Liver (tissue), 9 donors: Measurements from ENCODE around the gene IQCC. TPM values are rescaled to one million over a fixed set of nuclear protein-coding genes. Genes with fewer than 3 reads are reported as not detected.

Experiments used
- DNase-seq: peaks from one replicate; pipeline ENCODE4 v3.0.0-alpha.2; 2017; ENCODE audit warnings: low spot score
- H3K27ac ChIP-seq, 2 donors: one replicate each; pipeline ENCODE4 v1.7.0; 2013; ENCODE audit warnings: inconsistent platforms in 2 of 2, low read length in 2 of 2, control low read depth in 1 of 2, low read depth in 1 of 2, mild to moderate bottlenecking in 1 of 2
- H3K27me3 ChIP-seq, 4 donors: one replicate each; pipeline versions ENCODE4 v1.6.1 to v1.7.0; 2013; ENCODE audit warnings: low read length in 3 of 4, inconsistent platforms in 1 of 4, mild to moderate bottlenecking in 1 of 4, moderate library complexity in 1 of 4; ENCODE audit not compliant: control insufficient read depth in 4 of 4, insufficient read depth in 4 of 4
- H3K36me3 ChIP-seq, 4 donors: one replicate each; pipeline versions ENCODE4 v1.6.1 to v1.7.0; 2013; ENCODE audit warnings: low read length in 3 of 4, mild to moderate bottlenecking in 3 of 4, low read depth in 1 of 4, moderate library complexity in 1 of 4; ENCODE audit not compliant: control insufficient read depth in 4 of 4, insufficient read depth in 3 of 4
- H3K4me1 ChIP-seq, 4 donors: one replicate each; pipeline versions ENCODE4 v1.6.1 to v1.7.0; 2013; ENCODE audit warnings: low read length in 3 of 4, mild to moderate bottlenecking in 3 of 4, moderate library complexity in 1 of 4; ENCODE audit not compliant: control insufficient read depth in 4 of 4, insufficient read depth in 4 of 4
- H3K4me3 ChIP-seq, 3 donors: one replicate each; pipeline versions ENCODE4 v1.6.1 to v1.7.0; 2013; ENCODE audit warnings: low read length in 3 of 3, control low read depth in 1 of 3, low read depth in 1 of 3, mild to moderate bottlenecking in 1 of 3
- H3K9ac ChIP-seq, 2 donors: one replicate each; pipeline ENCODE4 v1.7.0; 2013; ENCODE audit warnings: low read length in 2 of 2, mild to moderate bottlenecking in 2 of 2, moderate library complexity in 2 of 2, control low read depth in 1 of 2, low read depth in 1 of 2
- H3K9me3 ChIP-seq, 4 donors: one replicate each; pipeline versions ENCODE4 v1.6.1 to v1.7.0; 2013; ENCODE audit warnings: low read length in 3 of 4; ENCODE audit not compliant: control insufficient read depth in 4 of 4
- EGR1 ChIP-seq, 2 donors: IDR thresholded peaks; 2 replicates each; pipeline ENCODE4 v1.6.1; 2016 to 2018; ENCODE audit warnings: antibody characterized with exemption in 2 of 2, low read depth in 2 of 2
- FOXA1 ChIP-seq: IDR thresholded peaks from 2 replicates; pipeline ENCODE4 v1.6.1; 2016; ENCODE audit warnings: antibody characterized with exemption
- FOXA2 ChIP-seq: IDR thresholded peaks from 2 replicates; pipeline ENCODE4 v1.6.1; 2016; ENCODE audit warnings: antibody characterized with exemption
- GABPA ChIP-seq, 2 donors: IDR thresholded peaks in 1 of 2; conservative IDR thresholded peaks in 1 of 2; 2 replicates each; pipeline ENCODE4 v1.6.1; 2016; ENCODE audit warnings: antibody characterized with exemption in 2 of 2, mild to moderate bottlenecking in 1 of 2, moderate library complexity in 1 of 2
- HNF4A ChIP-seq, 2 donors: conservative IDR thresholded peaks; 2 replicates each; pipeline ENCODE4 v1.6.1; 2016; ENCODE audit warnings: antibody characterized with exemption in 2 of 2, mild to moderate bottlenecking in 2 of 2
- HNF4G ChIP-seq: IDR thresholded peaks from 2 replicates; pipeline ENCODE4 v1.6.1; 2016; ENCODE audit warnings: antibody characterized with exemption
- JUND ChIP-seq, 2 donors: IDR thresholded peaks; 2 replicates each; pipeline ENCODE4 v1.6.1; 2016; ENCODE audit warnings: antibody characterized with exemption in 2 of 2
- NR2F2 ChIP-seq: IDR thresholded peaks from 2 replicates; pipeline ENCODE4 v1.6.1; 2016; ENCODE audit warnings: antibody characterized with exemption
- RAD21 ChIP-seq, 2 donors: IDR thresholded peaks; 2 replicates each; pipeline ENCODE4 v1.6.1; 2016; ENCODE audit warnings: antibody characterized with exemption in 2 of 2, mild to moderate bottlenecking in 2 of 2
- RXRA ChIP-seq, 2 donors: IDR thresholded peaks; 2 replicates each; pipeline ENCODE4 v1.6.1; 2017 to 2018; ENCODE audit warnings: antibody characterized with exemption in 2 of 2, mild to moderate bottlenecking in 1 of 2
- SP1 ChIP-seq: IDR thresholded peaks from 2 replicates; pipeline ENCODE4 v1.6.1; 2018; ENCODE audit warnings: antibody characterized with exemption, mild to moderate bottlenecking
- TAF1 ChIP-seq: conservative IDR thresholded peaks from 2 replicates; pipeline ENCODE4 v1.6.1; 2016; ENCODE audit warnings: antibody characterized with exemption, mild to moderate bottlenecking
- YY1 ChIP-seq: IDR thresholded peaks from 2 replicates; pipeline ENCODE4 v1.6.1; 2016; ENCODE audit warnings: antibody characterized with exemption, mild to moderate bottlenecking
- WGBS: extraction: QIAGEN DNeasy Blood & Tissue Kit; methylation state at CpG from one replicate; pipeline ENCODE4 v1.1.7; 2013; 5-methylcytosine and 5-hydroxymethylcytosine counted together
- polyA plus RNA-seq, 2 donors: library from polyadenylated mRNA; stranded (reverse) in 1 of 2; unstranded in 1 of 2; fragments of 200-250 nt in 1 of 2; fragments of >200 nt in 1 of 2; fragmentation: Nextera tagmentation in 1 of 2; extraction: Ambion mirVana in 1 of 2; gene quantifications; one replicate each; pipeline versions ENCODE4 v1.2.1 to v1.2.3, GENCODE V29; 2013 to 2015
- total RNA-seq, 2 donors: library from RNA; depleted of rRNA; stranded (reverse); fragments of >200 nt; gene quantifications; one replicate each; pipeline ENCODE4 v1.2.3, GENCODE V29; 2014
- TF ChIP-seq, protein P1 (sequence below): IDR thresholded peaks from 2 replicates; pipeline ENCODE4 v1.6.1; 2016; ENCODE audit warnings: antibody characterized with exemption
- TF ChIP-seq, protein P2 (sequence below): fragments of 150-350 bp; IDR thresholded peaks from 2 replicates; pipeline ENCODE4 v1.5.1; 2017; ENCODE audit warnings: improper control_type of control experiment, low read depth, low read length; ENCODE audit not compliant: missing input control
- TF ChIP-seq, protein P3 (sequence below): IDR thresholded peaks from 2 replicates; pipeline ENCODE4 v1.6.1; 2016; ENCODE audit warnings: antibody characterized with exemption
- TF ChIP-seq, protein P4 (sequence below): IDR thresholded peaks from 2 replicates; pipeline ENCODE4 v1.6.1; 2016; ENCODE audit warnings: antibody characterized with exemption
- donor health status: healthy.
- donor health status: healthy.
- donor health status: healthy.
- donor health status: healthy.
- donor health status: healthy.

IQCC gene
- total and polyA plus RNA-seq, 4 donors, result 0.42 to 2.3 (median 0.61) TPM

DNA sequence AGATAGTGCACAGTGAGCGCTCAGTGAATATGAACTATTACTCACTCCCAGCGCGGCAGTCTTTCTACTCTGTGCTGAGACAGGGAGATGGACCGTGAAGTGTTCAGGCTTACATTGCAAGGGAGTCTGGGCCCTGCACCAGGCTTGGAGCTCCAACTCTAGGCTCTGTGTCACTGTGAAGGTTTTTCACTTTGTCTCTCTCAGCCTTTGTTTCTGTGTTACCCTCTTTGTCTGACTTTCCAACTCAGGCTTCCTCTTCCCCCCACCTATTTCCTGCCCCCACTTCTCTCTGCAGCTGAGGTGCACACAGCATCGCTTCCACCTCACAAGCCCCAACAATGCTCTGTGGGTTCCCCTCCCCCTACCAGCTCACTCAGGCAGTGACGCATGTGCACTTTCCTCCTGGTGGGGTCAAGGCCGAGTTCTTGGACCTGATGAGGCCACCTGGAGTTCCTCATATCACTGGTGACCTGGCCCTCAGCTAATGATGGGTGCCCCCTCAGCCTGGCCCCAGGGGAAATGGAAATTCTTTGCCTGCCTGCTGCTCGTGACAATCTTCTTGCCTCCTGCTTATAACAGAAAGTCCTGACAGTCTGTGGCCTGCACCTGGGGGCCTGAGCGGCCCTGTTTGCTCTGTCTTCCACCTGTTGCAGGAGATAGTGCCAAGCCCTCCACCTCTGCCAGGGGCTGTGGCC lies 44.5 kb downstream of the IQCC start (continued):
- TF ChIP-seq YY1, result no peak
- TF ChIP-seq FOXA1, result no peak
- no peak for TF ChIP-seq GABPA (IDR thresholded peaks at IDR 0.05 in 1 of 2, conservative IDR thresholded peaks at IDR 0.05 in 1 of 2)
- no peak for TF ChIP-seq JUND (IDR thresholded peaks at IDR 0.05)
- TF ChIP-seq RXRA (IDR thresholded peaks at IDR 0.05), result peak; percentile 80 to 91

DNA sequence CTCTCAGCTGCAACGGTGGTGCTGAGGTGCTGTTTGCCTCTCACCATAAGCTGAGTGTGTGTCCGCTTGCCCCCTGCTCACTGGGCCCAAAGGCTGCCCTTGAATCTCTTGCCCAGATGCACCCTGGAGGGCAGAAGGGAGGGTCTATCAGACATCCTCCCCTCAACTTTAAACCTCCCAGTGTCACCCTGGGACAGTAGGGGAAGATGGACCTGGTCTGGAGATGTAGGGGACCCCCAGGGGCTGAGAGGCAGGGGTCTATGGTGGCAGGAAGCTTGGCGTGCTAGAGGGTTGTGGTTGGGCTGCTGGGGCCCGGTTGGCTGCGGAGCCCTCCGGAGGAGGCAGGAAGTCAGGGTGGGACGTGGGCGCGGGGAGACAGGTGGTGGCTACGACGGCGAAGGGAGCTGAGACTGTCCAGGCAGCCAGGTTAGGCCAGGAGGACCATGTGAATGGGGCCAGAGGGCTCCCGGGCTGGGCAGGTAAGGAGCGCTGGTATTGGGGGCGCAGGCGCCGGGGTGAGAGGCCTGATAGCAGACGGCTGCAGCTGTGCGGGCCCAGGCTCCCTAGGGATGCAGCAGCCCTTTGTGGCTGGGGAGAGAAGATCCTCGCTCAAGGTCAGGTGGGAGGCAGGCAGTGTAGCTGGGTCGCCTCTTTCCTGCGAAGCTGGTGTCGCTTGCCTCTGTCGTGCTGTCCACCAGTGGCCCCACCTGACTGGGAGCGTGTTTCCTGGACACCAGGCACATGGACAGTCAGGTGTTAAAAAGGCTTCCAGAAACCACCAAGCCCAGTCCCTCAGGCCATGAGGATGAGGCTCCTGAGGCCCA lies 45.6 kb downstream of the IQCC start, which contains the start of gene LCK:
LCK (plus strand) TSS at position 373 of the 824 bp plus-strand sequence. CDS start 23,065 bp downstream, outside the sequence.
- Histone ChIP-seq H3K27ac (peak within 1 kb of the TSS; percentile 64 to 68), H3K4me1 (peaks cover 11 to 25% (median 12%) of the 10 kb centered on the region in 4 donors), H3K9me3 (no peaks in the 10 kb centered on the region), H3K27me3 (no peaks in the 10 kb centered on the region), H3K4me3 (peak within 1 kb of the TSS in 1 of 3 donors; percentile 7), H3K9ac (peak within 1 kb of the TSS in 1 of 2 donors; percentile 77), H3K36me3 (no peaks in the 10 kb centered on the region)
- TF ChIP-seq TAF1 (no peak), EGR1 (IDR thresholded peaks at IDR 0.05; ENCODE audit: low read depth in 2 of 2) (no peak), SP1 (no peak)
- TF ChIP-seq, protein P1, sequence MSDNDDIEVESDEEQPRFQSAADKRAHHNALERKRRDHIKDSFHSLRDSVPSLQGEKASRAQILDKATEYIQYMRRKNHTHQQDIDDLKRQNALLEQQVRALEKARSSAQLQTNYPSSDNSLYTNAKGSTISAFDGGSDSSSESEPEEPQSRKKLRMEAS, result no peak
- WGBS, result 80% methylated on average over 25 of the region's 25 CpGs
- DNase-seq, result no peak

DNA sequence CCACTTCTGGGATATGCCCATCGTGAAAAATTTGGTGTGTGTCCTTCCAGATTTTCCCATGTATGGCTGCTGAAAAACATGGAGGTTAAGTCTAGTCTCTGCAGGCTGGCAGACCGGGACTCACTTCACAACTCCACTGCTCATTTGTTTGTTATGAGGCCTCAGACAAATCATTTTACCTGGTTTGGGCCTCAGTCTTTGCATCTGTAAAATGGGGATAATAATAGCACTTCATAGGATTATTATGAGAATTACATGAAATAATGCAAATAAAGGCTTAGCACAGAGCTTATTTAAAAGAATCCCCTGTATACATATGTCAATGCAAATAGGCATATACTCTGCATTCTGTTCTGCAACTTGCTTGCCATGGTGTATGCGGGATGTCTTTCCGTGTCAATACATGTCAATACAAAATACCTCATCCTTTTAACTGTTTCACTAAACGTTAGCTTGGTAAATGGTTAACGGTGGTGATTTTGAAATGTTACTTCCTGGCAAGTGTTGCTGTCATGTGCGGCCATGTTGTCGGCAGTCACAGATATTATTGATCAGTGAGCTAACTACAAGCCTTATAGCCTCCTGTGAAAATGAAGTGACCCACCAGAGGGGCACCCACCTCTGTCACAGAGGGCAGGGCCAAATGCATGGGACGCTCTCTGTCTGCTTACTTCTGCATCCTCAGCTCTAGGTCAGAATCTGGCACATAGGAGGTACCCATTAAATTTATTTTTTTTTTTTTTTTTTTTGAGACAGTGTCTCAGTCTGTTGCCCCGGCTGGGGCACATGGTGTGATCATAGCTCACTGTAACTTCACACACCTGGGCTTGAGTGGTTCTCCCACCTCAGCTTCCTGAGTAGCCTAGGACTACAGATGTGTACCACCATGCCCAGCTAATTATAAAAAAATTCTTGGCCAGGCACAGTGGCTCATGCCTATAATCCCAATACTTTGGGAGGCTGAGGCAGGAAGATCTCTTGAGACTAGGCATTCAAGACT lies 49.9 kb downstream of the IQCC start:
- WGBS, result 41% methylated on average over 10 of the region's 10 CpGs
- peak overlapping the region in 1 of 2 donors; percentile 4 for H3K27ac ChIP-seq
- no peak for DNase-seq
- H3K27me3 ChIP-seq, result no peaks in the 10 kb centered on the region
- no peak overlapping the region for H3K4me3 ChIP-seq
- no peak overlapping the region for H3K9ac ChIP-seq
- no peaks in the 10 kb centered on the region for H3K9me3 ChIP-seq
- peaks cover 2 to 13% (median 7%) of the 10 kb centered on the region in 4 donors for H3K4me1 ChIP-seq
- no peaks in the 10 kb centered on the region for H3K36me3 ChIP-seq
- peak in 1 of 2 donors; percentile 40 for TF ChIP-seq HNF4A (conservative IDR thresholded peaks at IDR 0.05)
- TF ChIP-seq FOXA2, result peak; percentile 55
- TF ChIP-seq YY1, result peak; percentile 97
- TF ChIP-seq HNF4G, result no peak
- no peak for TF ChIP-seq NR2F2
- TF ChIP-seq, protein P2, sequence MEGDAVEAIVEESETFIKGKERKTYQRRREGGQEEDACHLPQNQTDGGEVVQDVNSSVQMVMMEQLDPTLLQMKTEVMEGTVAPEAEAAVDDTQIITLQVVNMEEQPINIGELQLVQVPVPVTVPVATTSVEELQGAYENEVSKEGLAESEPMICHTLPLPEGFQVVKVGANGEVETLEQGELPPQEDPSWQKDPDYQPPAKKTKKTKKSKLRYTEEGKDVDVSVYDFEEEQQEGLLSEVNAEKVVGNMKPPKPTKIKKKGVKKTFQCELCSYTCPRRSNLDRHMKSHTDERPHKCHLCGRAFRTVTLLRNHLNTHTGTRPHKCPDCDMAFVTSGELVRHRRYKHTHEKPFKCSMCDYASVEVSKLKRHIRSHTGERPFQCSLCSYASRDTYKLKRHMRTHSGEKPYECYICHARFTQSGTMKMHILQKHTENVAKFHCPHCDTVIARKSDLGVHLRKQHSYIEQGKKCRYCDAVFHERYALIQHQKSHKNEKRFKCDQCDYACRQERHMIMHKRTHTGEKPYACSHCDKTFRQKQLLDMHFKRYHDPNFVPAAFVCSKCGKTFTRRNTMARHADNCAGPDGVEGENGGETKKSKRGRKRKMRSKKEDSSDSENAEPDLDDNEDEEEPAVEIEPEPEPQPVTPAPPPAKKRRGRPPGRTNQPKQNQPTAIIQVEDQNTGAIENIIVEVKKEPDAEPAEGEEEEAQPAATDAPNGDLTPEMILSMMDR, result no peak
- TF ChIP-seq TAF1, result no peak
- peak; percentile 26 to 29 for TF ChIP-seq JUND (IDR thresholded peaks at IDR 0.05)
- TF ChIP-seq GABPA (IDR thresholded peaks at IDR 0.05 in 1 of 2, conservative IDR thresholded peaks at IDR 0.05 in 1 of 2), result peak in 1 of 2 donors; percentile 30
- TF ChIP-seq, protein P1, result peak; percentile 21
- TF ChIP-seq EGR1 (IDR thresholded peaks at IDR 0.05; ENCODE audit: low read depth in 2 of 2), result no peak
- TF ChIP-seq, protein P3, sequence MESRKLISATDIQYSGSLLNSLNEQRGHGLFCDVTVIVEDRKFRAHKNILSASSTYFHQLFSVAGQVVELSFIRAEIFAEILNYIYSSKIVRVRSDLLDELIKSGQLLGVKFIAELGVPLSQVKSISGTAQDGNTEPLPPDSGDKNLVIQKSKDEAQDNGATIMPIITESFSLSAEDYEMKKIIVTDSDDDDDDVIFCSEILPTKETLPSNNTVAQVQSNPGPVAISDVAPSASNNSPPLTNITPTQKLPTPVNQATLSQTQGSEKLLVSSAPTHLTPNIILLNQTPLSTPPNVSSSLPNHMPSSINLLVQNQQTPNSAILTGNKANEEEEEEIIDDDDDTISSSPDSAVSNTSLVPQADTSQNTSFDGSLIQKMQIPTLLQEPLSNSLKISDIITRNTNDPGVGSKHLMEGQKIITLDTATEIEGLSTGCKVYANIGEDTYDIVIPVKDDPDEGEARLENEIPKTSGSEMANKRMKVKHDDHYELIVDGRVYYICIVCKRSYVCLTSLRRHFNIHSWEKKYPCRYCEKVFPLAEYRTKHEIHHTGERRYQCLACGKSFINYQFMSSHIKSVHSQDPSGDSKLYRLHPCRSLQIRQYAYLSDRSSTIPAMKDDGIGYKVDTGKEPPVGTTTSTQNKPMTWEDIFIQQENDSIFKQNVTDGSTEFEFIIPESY, result no peak
- peak; percentile 55 for TF ChIP-seq SP1
- peak; percentile 38 to 46 for TF ChIP-seq RXRA (IDR thresholded peaks at IDR 0.05)
- TF ChIP-seq, protein P4, sequence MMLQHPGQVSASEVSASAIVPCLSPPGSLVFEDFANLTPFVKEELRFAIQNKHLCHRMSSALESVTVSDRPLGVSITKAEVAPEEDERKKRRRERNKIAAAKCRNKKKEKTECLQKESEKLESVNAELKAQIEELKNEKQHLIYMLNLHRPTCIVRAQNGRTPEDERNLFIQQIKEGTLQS, result no peak
- peak in 1 of 2 donors; percentile 41 for TF ChIP-seq RAD21 (IDR thresholded peaks at IDR 0.05)
- TF ChIP-seq FOXA1, result peak; percentile 14
